Testis (tissue), 3 donors: ENCODE data around the gene TNFAIP3. TPM values are rescaled to one million over a fixed set of nuclear protein-coding genes. Genes with fewer than 3 reads are reported as not detected.

Experiments used
- DNase-seq: peaks from one replicate; pipeline ENCODE4 v3.0.0-alpha.2; 2019
- H3K27ac ChIP-seq, 2 donors: fragments of 200-600 bp; sonication (generic); one replicate each; pipeline ENCODE4 v1.5.1; 2019
- H3K27me3 ChIP-seq: fragments of 200-600 bp; sonication (generic); one replicate; pipeline ENCODE4 v1.5.1; 2019
- H3K36me3 ChIP-seq: fragments of 200-600 bp; sonication (generic); one replicate; pipeline ENCODE4 v1.5.1; 2017; ENCODE audit warnings: low read depth; ENCODE audit errors: missing control alignments
- H3K4me1 ChIP-seq: fragments of 200-600 bp; sonication (generic); one replicate; pipeline ENCODE4 v1.5.1; 2019
- H3K4me3 ChIP-seq, 2 donors: fragments of 200-600 bp; sonication (generic); one replicate each; pipeline ENCODE4 v1.5.1; 2017 to 2019
- H3K9me3 ChIP-seq: fragments of 200-600 bp; sonication (generic); one replicate; pipeline ENCODE4 v1.5.1; 2017
- POLR2A ChIP-seq: fragments of 450-650 bp; IDR thresholded peaks from one replicate; pipeline ENCODE4 v1.6.1; 2017; ENCODE audit warnings: antibody characterized with exemption, mild to moderate bottlenecking, moderate library complexity
- WGBS, 2 donors: methylation state at CpG; one replicate each; pipeline ENCODE4 v1.1.5; 2018; 5-methylcytosine and 5-hydroxymethylcytosine counted together
- intact Hi-C: fragments of 100-400 bp; cut with DNase I; formaldehyde crosslinking; loops from one replicate; pipeline ENCODE4 v1.15.1; 2023; ENCODE audit warnings: low total_unique reads
- polyA plus RNA-seq: library from polyadenylated mRNA; stranded (reverse); fragments of 350-450 nt; fragmentation: Illumina TruSeq; extraction: RNeasy Lipid Tissue Mini Kit (QIAGEN cat#74804); gene quantifications from one replicate; pipeline ENCODE4 v1.2.3, GENCODE V29; 2014; ENCODE audit warnings: low read depth, low replicate concordance; ENCODE audit not compliant: insufficient read depth
- total RNA-seq, 2 donors: library from RNA; depleted of rRNA; stranded (reverse); fragments of >200 nt; gene quantifications; one replicate each; pipeline ENCODE4 v1.2.3, GENCODE V29; 2016
- TF ChIP-seq, protein P1 (sequence below), 3 experiments: fragments of 450-650 bp in 2 of 3; fragments of 200-600 bp in 1 of 3; sonication (generic) in 1 of 3; IDR thresholded peaks; one replicate each; pipeline ENCODE4 v1.5.1; 2016 to 2019; ENCODE audit warnings: antibody characterized with exemption in 3 of 3, mild to moderate bottlenecking in 2 of 3, moderate library complexity in 1 of 3

The TNFAIP3 gene
- total and polyA plus RNA-seq, 3 donors from 2014 or later, result 12.6 to 25.1 (median 15.2) TPM

DNA sequence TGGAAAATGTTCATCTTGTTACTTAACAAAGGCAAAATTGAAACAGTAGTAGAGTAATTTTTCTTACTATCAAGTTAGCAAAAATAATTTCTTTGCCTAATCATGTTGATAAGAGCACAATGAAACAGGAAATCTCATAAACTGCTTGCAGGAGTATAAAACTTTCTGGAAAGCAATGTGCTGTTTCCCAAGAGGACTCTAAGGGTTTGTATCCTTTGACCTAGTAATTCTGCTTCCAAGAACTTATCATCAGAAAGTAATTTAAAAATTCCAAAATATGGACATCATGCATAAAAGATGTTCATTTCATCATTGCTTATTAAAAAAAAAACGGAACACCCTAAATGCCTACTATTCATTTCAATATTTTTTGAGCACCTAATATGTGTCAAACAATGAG is 46.1 kb upstream of the TNFAIP3 start:
- Histone ChIP-seq H3K36me3 (no peaks in the 10 kb centered on the region), H3K27ac (peak overlapping the region in 1 of 2 donors; percentile 21), H3K9me3 (no peaks in the 10 kb centered on the region), H3K4me1 (peaks cover 28% of the 10 kb centered on the region), H3K27me3 (no peaks in the 10 kb centered on the region), H3K4me3 (no peak overlapping the region)
- no peak for DNase-seq
- TF ChIP-seq POLR2A, result no peak
- 26 to 27% methylated on average over 1 of the region's 1 CpG for WGBS, 2 donors
- intact Hi-C loops, result no loop called here

DNA sequence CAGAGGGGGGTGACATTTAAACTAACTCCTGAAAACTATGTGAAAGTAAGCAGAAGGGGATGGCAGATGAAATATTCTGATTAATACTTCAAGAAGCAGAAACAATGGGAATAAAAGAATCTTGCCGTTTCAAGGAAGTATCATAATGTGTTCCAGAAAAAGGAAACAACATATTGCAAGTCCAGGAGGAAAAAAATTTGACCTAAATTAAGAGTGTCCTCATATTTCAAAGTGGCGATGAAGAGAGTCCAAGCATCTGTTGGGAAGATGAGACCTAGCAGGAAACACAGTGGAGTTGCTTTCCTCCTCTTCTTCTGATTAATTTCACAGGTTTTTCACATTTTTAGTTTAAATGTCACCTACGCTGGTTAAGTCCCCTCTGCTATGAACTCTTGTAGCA is 45.6 kb upstream of the TNFAIP3 start:
- WGBS, 2 donors, result 41 to 51% methylated on average over 3 of the region's 3 CpGs
- DNase-seq, result no peak
- Histone ChIP-seq H3K9me3 (no peaks in the 10 kb centered on the region), H3K27me3 (no peaks in the 10 kb centered on the region), H3K36me3 (no peaks in the 10 kb centered on the region), H3K4me1 (peaks cover 28% of the 10 kb centered on the region), H3K4me3 (no peak overlapping the region), H3K27ac (peak overlapping the region; percentile 0 to 21)
- TF ChIP-seq, protein P1, sequence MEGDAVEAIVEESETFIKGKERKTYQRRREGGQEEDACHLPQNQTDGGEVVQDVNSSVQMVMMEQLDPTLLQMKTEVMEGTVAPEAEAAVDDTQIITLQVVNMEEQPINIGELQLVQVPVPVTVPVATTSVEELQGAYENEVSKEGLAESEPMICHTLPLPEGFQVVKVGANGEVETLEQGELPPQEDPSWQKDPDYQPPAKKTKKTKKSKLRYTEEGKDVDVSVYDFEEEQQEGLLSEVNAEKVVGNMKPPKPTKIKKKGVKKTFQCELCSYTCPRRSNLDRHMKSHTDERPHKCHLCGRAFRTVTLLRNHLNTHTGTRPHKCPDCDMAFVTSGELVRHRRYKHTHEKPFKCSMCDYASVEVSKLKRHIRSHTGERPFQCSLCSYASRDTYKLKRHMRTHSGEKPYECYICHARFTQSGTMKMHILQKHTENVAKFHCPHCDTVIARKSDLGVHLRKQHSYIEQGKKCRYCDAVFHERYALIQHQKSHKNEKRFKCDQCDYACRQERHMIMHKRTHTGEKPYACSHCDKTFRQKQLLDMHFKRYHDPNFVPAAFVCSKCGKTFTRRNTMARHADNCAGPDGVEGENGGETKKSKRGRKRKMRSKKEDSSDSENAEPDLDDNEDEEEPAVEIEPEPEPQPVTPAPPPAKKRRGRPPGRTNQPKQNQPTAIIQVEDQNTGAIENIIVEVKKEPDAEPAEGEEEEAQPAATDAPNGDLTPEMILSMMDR (IDR thresholded peaks at IDR 0.05), result no peak
- no peak for TF ChIP-seq POLR2A
- intact Hi-C loops, result no loop called here

DNA sequence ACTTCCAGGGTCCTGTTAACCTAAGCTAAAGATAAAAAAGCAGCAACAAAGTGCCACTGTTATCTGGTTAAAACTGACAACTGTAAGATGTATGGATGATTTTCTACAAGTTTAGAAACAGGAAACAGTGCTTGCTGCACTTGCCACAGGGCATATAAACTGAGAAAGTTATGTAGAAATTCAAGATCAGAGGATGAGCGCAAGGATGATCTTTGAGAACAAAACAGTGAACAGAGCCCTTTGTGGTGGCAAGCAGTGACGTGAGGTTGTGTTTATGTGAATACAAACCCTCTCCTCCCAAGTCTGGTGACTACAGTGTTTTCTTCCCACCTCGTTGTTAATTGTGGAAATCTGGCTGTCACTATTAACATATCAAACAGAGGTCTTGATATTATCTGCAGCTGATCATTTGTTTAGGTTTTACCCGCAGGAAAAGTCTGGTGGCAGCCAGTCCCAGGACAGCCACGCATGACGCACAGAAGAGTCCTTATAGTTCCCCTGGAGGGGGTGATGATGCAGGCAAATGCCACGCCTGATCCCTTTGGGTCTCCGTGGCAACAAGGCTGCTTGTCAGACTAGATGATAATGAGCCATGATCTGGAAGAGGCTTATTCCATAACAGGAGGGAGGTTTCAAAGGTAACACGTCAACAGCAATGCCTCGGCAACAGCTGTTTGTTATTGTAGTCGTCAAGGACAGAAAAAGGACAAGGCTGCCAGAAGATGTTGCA is 43.1 kb upstream of the TNFAIP3 start:
- peak; percentile 50 for DNase-seq
- Histone ChIP-seq H3K27ac (no peak overlapping the region), H3K4me3 (no peak overlapping the region), H3K4me1 (peaks cover 28% of the 10 kb centered on the region), H3K27me3 (no peaks in the 10 kb centered on the region), H3K9me3 (no peaks in the 10 kb centered on the region), H3K36me3 (no peaks in the 10 kb centered on the region)
- 49 to 53% methylated on average over 11 of the region's 11 CpGs for WGBS, 2 donors
- intact Hi-C loops, result no loop called here
- no peak for TF ChIP-seq POLR2A
- TF ChIP-seq, protein P1 (IDR thresholded peaks at IDR 0.05), result no peak

DNA sequence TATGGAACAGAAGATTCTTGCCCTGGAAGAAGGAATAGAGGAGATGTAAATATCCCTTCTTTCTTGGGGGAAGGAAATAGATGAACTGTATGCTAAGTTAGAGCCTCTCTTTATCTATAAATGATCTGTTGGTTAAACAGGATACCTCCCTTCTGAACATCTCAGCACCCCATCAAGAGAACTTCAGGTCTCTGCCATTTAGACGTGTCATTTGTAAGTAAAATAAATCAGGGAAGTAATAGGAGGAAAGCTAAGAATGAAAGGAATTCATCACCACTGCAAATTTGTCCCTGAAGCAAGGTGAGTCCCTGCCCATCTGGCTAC is 42.5 kb upstream of the TNFAIP3 start:
- intact Hi-C loops, result no loop called here
- no peak for DNase-seq

DNA sequence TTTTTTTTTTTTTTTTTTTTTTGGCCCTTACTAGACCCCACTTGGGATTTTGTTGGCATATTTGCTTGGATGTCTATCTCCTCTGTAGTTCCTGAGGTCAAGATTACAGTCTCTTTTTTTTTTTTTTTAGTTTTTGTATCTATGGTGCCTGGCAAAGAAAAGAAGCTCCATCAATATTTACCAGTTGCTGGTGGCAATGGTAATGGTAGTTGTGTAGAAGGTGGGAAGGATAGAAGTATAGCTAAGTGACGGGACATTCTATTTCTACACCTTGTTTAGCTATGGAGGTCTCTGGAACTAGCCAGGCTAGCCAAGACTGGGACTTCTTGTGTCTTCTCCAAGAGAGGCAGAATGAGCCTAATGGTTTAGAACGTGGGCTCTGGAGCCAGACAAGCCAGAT is 42.2 kb upstream of the TNFAIP3 start:
- TF ChIP-seq, protein P1 (IDR thresholded peaks at IDR 0.05), result no peak
- no peak for TF ChIP-seq POLR2A
- Histone ChIP-seq H3K27me3 (no peaks in the 10 kb centered on the region), H3K4me1 (peaks cover 24% of the 10 kb centered on the region), H3K4me3 (no peak overlapping the region), H3K36me3 (no peaks in the 10 kb centered on the region), H3K9me3 (no peaks in the 10 kb centered on the region), H3K27ac (no peak overlapping the region)
- 54 to 67% methylated on average over 2 of the region's 2 CpGs for whole genome bisulfite sequencing, 2 donors
- intact Hi-C loops, result no loop called here
- DNase-seq, result no peak

More for the DNA sequence above, 42.5 kb upstream of the TNFAIP3 start:
- no peak for TF ChIP-seq POLR2A
- TF ChIP-seq, protein P1 (IDR thresholded peaks at IDR 0.05), result no peak
- Histone ChIP-seq H3K27me3 (no peaks in the 10 kb centered on the region), H3K4me1 (peaks cover 28% of the 10 kb centered on the region), H3K4me3 (no peak overlapping the region), H3K36me3 (no peaks in the 10 kb centered on the region), H3K27ac (no peak overlapping the region), H3K9me3 (no peaks in the 10 kb centered on the region)
- WGBS, 2 donors, result 79 to 88% methylated on average over 1 of the region's 1 CpG
